Measurements from ENCODE around the gene RAB19. TPM values are rescaled to one million over a fixed set of nuclear protein-coding genes. Genes with fewer than 3 reads are reported as not detected.

The RAB19 gene
- total and polyA plus RNA-seq, 4 donors: 0.17 to 0.84 TPM; not detected in 2

- Histone ChIP-seq H3K4me3 (ENCODE audit: low read depth in 1 of 3, low read length in 3 of 3) (no peak overlapping the region), H3K4me1 (ENCODE audit: control insufficient read depth in 4 of 4, insufficient read depth in 4 of 4, low read length in 3 of 4) (no peaks in the 10 kb centered on the region), H3K27me3 (ENCODE audit: control insufficient read depth in 4 of 4, insufficient read depth in 4 of 4, low read length in 3 of 4) (no peaks in the 10 kb centered on the region), H3K36me3 (ENCODE audit: control insufficient read depth in 4 of 4, insufficient read depth in 3 of 4, low read depth in 1 of 4, low read length in 3 of 4) (peaks cover 5 to 14% (median 11%) of the 10 kb centered on the region in 4 donors), H3K9me3 (ENCODE audit: control insufficient read depth in 4 of 4, low read length in 3 of 4) (no peaks in the 10 kb centered on the region), H3K27ac (ENCODE audit: low read depth in 1 of 2, low read length in 2 of 2) (no peak overlapping the region), H3K9ac (ENCODE audit: low read depth in 1 of 2, low read length in 2 of 2) (no peak overlapping the region)
- no peak for TF ChIP-seq RXRA (IDR thresholded peaks at IDR 0.05)
- TF ChIP-seq TAF1 (conservative IDR thresholded peaks at IDR 0.05): no peak
- no peak for TF ChIP-seq SP1 (IDR thresholded peaks at IDR 0.05)
- TF ChIP-seq NR2F2 (IDR thresholded peaks at IDR 0.05): no peak
- no peak for TF ChIP-seq MAX (IDR thresholded peaks at IDR 0.05)
- no peak for TF ChIP-seq GABPA (IDR thresholded peaks at IDR 0.05 in 1 of 2, conservative IDR thresholded peaks at IDR 0.05 in 1 of 2)
- no peak for TF ChIP-seq YY1 (IDR thresholded peaks at IDR 0.05)
- no peak for TF ChIP-seq EGR1 (IDR thresholded peaks at IDR 0.05; ENCODE audit: low read depth in 2 of 2)
- TF ChIP-seq ATF3 (IDR thresholded peaks at IDR 0.05): no peak
- WGBS: 85% methylated on average over 8 of the region's 8 CpGs
- no peak for DNase-seq (ENCODE audit: low spot score)
Observed at GRCh38 chr7:140375892-140376730, 27.7 kb upstream of the RAB19 start.

- WGBS: 97% methylated on average over 6 of the region's 6 CpGs
- Histone ChIP-seq H3K4me3 (ENCODE audit: low read depth in 1 of 3, low read length in 3 of 3) (no peak overlapping the region), H3K9me3 (ENCODE audit: control insufficient read depth in 4 of 4, low read length in 3 of 4) (no peaks in the 10 kb centered on the region), H3K27me3 (ENCODE audit: control insufficient read depth in 4 of 4, insufficient read depth in 4 of 4, low read length in 3 of 4) (no peaks in the 10 kb centered on the region), H3K9ac (ENCODE audit: low read depth in 1 of 2, low read length in 2 of 2) (no peak overlapping the region), H3K36me3 (ENCODE audit: control insufficient read depth in 4 of 4, insufficient read depth in 3 of 4, low read depth in 1 of 4, low read length in 3 of 4) (peaks cover 5 to 12% (median 6%) of the 10 kb centered on the region in 4 donors), H3K27ac (ENCODE audit: low read depth in 1 of 2, low read length in 2 of 2) (no peak overlapping the region), H3K4me1 (ENCODE audit: control insufficient read depth in 4 of 4, insufficient read depth in 4 of 4, low read length in 3 of 4) (peaks cover 0 to 2% (median 0%) of the 10 kb centered on the region in 4 donors)
- DNase-seq (ENCODE audit: low spot score): no peak
- TF ChIP-seq HNF4G (IDR thresholded peaks at IDR 0.05): no peak
- no peak for TF ChIP-seq JUND (IDR thresholded peaks at IDR 0.05)
- no peak for TF ChIP-seq FOXA2 (IDR thresholded peaks at IDR 0.05)
- no peak for TF ChIP-seq ATF3 (IDR thresholded peaks at IDR 0.05)
- no peak for TF ChIP-seq SP1 (IDR thresholded peaks at IDR 0.05)
- no peak for TF ChIP-seq EGR1 (IDR thresholded peaks at IDR 0.05; ENCODE audit: low read depth in 2 of 2)
- TF ChIP-seq GABPA (IDR thresholded peaks at IDR 0.05 in 1 of 2, conservative IDR thresholded peaks at IDR 0.05 in 1 of 2): no peak
- TF ChIP-seq CTCF (IDR thresholded peaks at IDR 0.05; ENCODE audit: low read depth, low read length, missing input control): no peak
- no peak for TF ChIP-seq FOXA1 (IDR thresholded peaks at IDR 0.05)
- no peak for TF ChIP-seq ZBTB33 (IDR thresholded peaks at IDR 0.05)
- no peak for TF ChIP-seq TAF1 (conservative IDR thresholded peaks at IDR 0.05)
- no peak for TF ChIP-seq RXRA (IDR thresholded peaks at IDR 0.05)
- TF ChIP-seq HNF4A (conservative IDR thresholded peaks at IDR 0.05): no peak
- TF ChIP-seq RAD21 (IDR thresholded peaks at IDR 0.05): no peak
- TF ChIP-seq NR2F2 (IDR thresholded peaks at IDR 0.05): no peak
- TF ChIP-seq YY1 (IDR thresholded peaks at IDR 0.05): no peak
- no peak for TF ChIP-seq REST (IDR thresholded peaks at IDR 0.05)
- no peak for TF ChIP-seq MAX (IDR thresholded peaks at IDR 0.05)
Observed at GRCh38 chr7:140383954-140384713, 19.7 kb upstream of the RAB19 start.

Data from liver (tissue), 9 donors.